ENCODE results near the gene PRXL2A.

The PRXL2A gene

GRCh38 chr10:80460399-80461207 is 52.3 kb downstream of the PRXL2A start:
- peaks cover 51% of the 10 kb centered on the region for H3K4me1 ChIP-seq (ENCODE audit: control insufficient read depth, insufficient read depth, low read length)
- H3K4me3 ChIP-seq (ENCODE audit: low read length), result peak overlapping the region; percentile 26
- peak overlapping the region; percentile 46 for H3K27ac ChIP-seq (ENCODE audit: low read depth, low read length)
- H3K36me3 ChIP-seq (ENCODE audit: control insufficient read depth, insufficient read depth, low read length), result no peaks in the 10 kb centered on the region
- peak overlapping the region; percentile 12 for H3K9ac ChIP-seq (ENCODE audit: low read length)
- no peaks in the 10 kb centered on the region for H3K27me3 ChIP-seq (ENCODE audit: control insufficient read depth, insufficient read depth, low read length)

- Histone ChIP-seq H3K36me3 (ENCODE audit: control insufficient read depth, insufficient read depth, low read length) (no peaks in the 10 kb centered on the region), H3K27me3 (ENCODE audit: control insufficient read depth, insufficient read depth, low read length) (no peaks in the 10 kb centered on the region), H3K27ac (ENCODE audit: low read depth, low read length) (peak overlapping the region; percentile 46), H3K4me1 (ENCODE audit: control insufficient read depth, insufficient read depth, low read length) (peaks cover 45% of the 10 kb centered on the region), H3K4me3 (ENCODE audit: low read length) (peak overlapping the region; percentile 26), H3K9ac (ENCODE audit: low read length) (no peak overlapping the region)
Observed at GRCh38 chr10:80461208-80462183, 53.1 kb downstream of the PRXL2A start.

- no peak overlapping the region for H3K9ac ChIP-seq (ENCODE audit: low read length)
- H3K36me3 ChIP-seq (ENCODE audit: control insufficient read depth, insufficient read depth, low read length), result no peaks in the 10 kb centered on the region
- no peaks in the 10 kb centered on the region for H3K27me3 ChIP-seq (ENCODE audit: control insufficient read depth, insufficient read depth, low read length)
- peaks cover 45% of the 10 kb centered on the region for H3K4me1 ChIP-seq (ENCODE audit: control insufficient read depth, insufficient read depth, low read length)
- peak overlapping the region; percentile 14 for H3K4me3 ChIP-seq (ENCODE audit: low read length)
- H3K27ac ChIP-seq (ENCODE audit: low read depth, low read length), result peak overlapping the region; percentile 12
Observed at GRCh38 chr10:80462299-80462980, 54.1 kb downstream of the PRXL2A start.

- Histone ChIP-seq H3K27me3 (ENCODE audit: control insufficient read depth, insufficient read depth, low read length) (no peaks in the 10 kb centered on the region), H3K27ac (ENCODE audit: low read depth, low read length) (peak overlapping the region; percentile 12), H3K4me3 (ENCODE audit: low read length) (peak overlapping the region; percentile 14), H3K9ac (ENCODE audit: low read length) (no peak overlapping the region), H3K36me3 (ENCODE audit: control insufficient read depth, insufficient read depth, low read length) (no peaks in the 10 kb centered on the region), H3K4me1 (ENCODE audit: control insufficient read depth, insufficient read depth, low read length) (peaks cover 45% of the 10 kb centered on the region)
Observed at GRCh38 chr10:80462981-80463741, 54.8 kb downstream of the PRXL2A start.

- Histone ChIP-seq H3K4me1 (ENCODE audit: control insufficient read depth, insufficient read depth, low read length) (peaks cover 45% of the 10 kb centered on the region), H3K36me3 (ENCODE audit: control insufficient read depth, insufficient read depth, low read length) (no peaks in the 10 kb centered on the region), H3K4me3 (ENCODE audit: low read length) (no peak overlapping the region), H3K9ac (ENCODE audit: low read length) (no peak overlapping the region), H3K27ac (ENCODE audit: low read depth, low read length) (peak overlapping the region; percentile 64), H3K27me3 (ENCODE audit: control insufficient read depth, insufficient read depth, low read length) (no peaks in the 10 kb centered on the region)
Observed at GRCh38 chr10:80463868-80464267, 55.5 kb downstream of the PRXL2A start.

GRCh38 chr10:80464557-80465450 is 56.5 kb downstream of the PRXL2A start:
- no peak overlapping the region for H3K9ac ChIP-seq (ENCODE audit: low read length)
- H3K36me3 ChIP-seq (ENCODE audit: control insufficient read depth, insufficient read depth, low read length), result no peaks in the 10 kb centered on the region
- no peaks in the 10 kb centered on the region for H3K27me3 ChIP-seq (ENCODE audit: control insufficient read depth, insufficient read depth, low read length)
- peak overlapping the region; percentile 64 for H3K27ac ChIP-seq (ENCODE audit: low read depth, low read length)
- peak overlapping the region; percentile 16 for H3K4me3 ChIP-seq (ENCODE audit: low read length)
- peaks cover 45% of the 10 kb centered on the region for H3K4me1 ChIP-seq (ENCODE audit: control insufficient read depth, insufficient read depth, low read length)

GRCh38 chr10:80465451-80465835 is 57.1 kb downstream of the PRXL2A start:
- Histone ChIP-seq H3K36me3 (ENCODE audit: control insufficient read depth, insufficient read depth, low read length) (no peaks in the 10 kb centered on the region), H3K4me1 (ENCODE audit: control insufficient read depth, insufficient read depth, low read length) (peaks cover 43% of the 10 kb centered on the region), H3K4me3 (ENCODE audit: low read length) (peak overlapping the region; percentile 14), H3K27ac (ENCODE audit: low read depth, low read length) (peak overlapping the region; percentile 64), H3K9ac (ENCODE audit: low read length) (no peak overlapping the region), H3K27me3 (ENCODE audit: control insufficient read depth, insufficient read depth, low read length) (no peaks in the 10 kb centered on the region)

GRCh38 chr10:80465839-80466590 is 57.7 kb downstream of the PRXL2A start:
- H3K4me3 ChIP-seq (ENCODE audit: low read length), result peak overlapping the region; percentile 14
- no peak overlapping the region for H3K9ac ChIP-seq (ENCODE audit: low read length)
- peaks cover 37% of the 10 kb centered on the region for H3K4me1 ChIP-seq (ENCODE audit: control insufficient read depth, insufficient read depth, low read length)
- H3K36me3 ChIP-seq (ENCODE audit: control insufficient read depth, insufficient read depth, low read length), result no peaks in the 10 kb centered on the region
- no peaks in the 10 kb centered on the region for H3K27me3 ChIP-seq (ENCODE audit: control insufficient read depth, insufficient read depth, low read length)
- no peak overlapping the region for H3K27ac ChIP-seq (ENCODE audit: low read depth, low read length)

- Histone ChIP-seq H3K9ac (ENCODE audit: low read length) (no peak overlapping the region), H3K27me3 (ENCODE audit: control insufficient read depth, insufficient read depth, low read length) (no peaks in the 10 kb centered on the region), H3K4me3 (ENCODE audit: low read length) (no peak overlapping the region), H3K36me3 (ENCODE audit: control insufficient read depth, insufficient read depth, low read length) (no peaks in the 10 kb centered on the region), H3K27ac (ENCODE audit: low read depth, low read length) (no peak overlapping the region), H3K4me1 (ENCODE audit: control insufficient read depth, insufficient read depth, low read length) (peaks cover 32% of the 10 kb centered on the region)
Observed at GRCh38 chr10:80466724-80467326, 58.5 kb downstream of the PRXL2A start.

- Histone ChIP-seq H3K4me3 (ENCODE audit: low read length) (no peak overlapping the region), H3K27me3 (ENCODE audit: control insufficient read depth, insufficient read depth, low read length) (no peaks in the 10 kb centered on the region), H3K36me3 (ENCODE audit: control insufficient read depth, insufficient read depth, low read length) (no peaks in the 10 kb centered on the region), H3K4me1 (ENCODE audit: control insufficient read depth, insufficient read depth, low read length) (peaks cover 24% of the 10 kb centered on the region), H3K9ac (ENCODE audit: low read length) (no peak overlapping the region), H3K27ac (ENCODE audit: low read depth, low read length) (no peak overlapping the region)
Observed at GRCh38 chr10:80468002-80468401, 59.7 kb downstream of the PRXL2A start.
